Measurements from ENCODE around the gene UPK3BL1. TPM values are rescaled to one million over a fixed set of nuclear protein-coding genes. Genes with fewer than 3 reads are reported as not detected.

The UPK3BL1 gene
- total RNA-seq, 1 experiment from 2014 or later = 13.7 TPM

Other genes starting within 250 kb of the UPK3BL1 start
- gene PRKRIP1, start 246.4 kb downstream of the UPK3BL1 start, total RNA-seq (2022) = 34.2 and 35.2 TPM in 2 replicates
- 19.4 and 20.2 TPM in 2 replicates for gene ORAI2, start 209.2 kb downstream of the UPK3BL1 start, total RNA-seq (2022)
- gene ALKBH4, start 177.9 kb downstream of the UPK3BL1 start, total RNA-seq (2022) = 13.8 and 15.0 TPM in 2 replicates
- gene LRWD1, start 177.8 kb downstream of the UPK3BL1 start, total RNA-seq (2022) = 23.6 and 25.3 TPM in 2 replicates
- gene POLR2J, start 163.9 kb downstream of the UPK3BL1 start, total RNA-seq (2022) = 68.1 and 70.0 TPM in 2 replicates
- gene RASA4B, start 125.0 kb downstream of the UPK3BL1 start, total RNA-seq (2022) = 2.9 and 3.2 TPM in 2 replicates
- gene UPK3BL2, start 99.1 kb downstream of the UPK3BL1 start, total RNA-seq (2022) = 9.3 and 11.2 TPM in 2 replicates
- not detected in 2 replicates for gene SPDYE2, start 91.6 kb downstream of the UPK3BL1 start, total RNA-seq (2022)
- 34.4 and 37.4 TPM in 2 replicates for gene POLR2J3, start 70.2 kb downstream of the UPK3BL1 start, total RNA-seq (2022)
- gene RASA4, start 26.0 kb downstream of the UPK3BL1 start, total RNA-seq (2022) = 6.1 and 7.2 TPM in 2 replicates
- not detected in 2 replicates for gene SPDYE2B, start 7.5 kb upstream of the UPK3BL1 start, total RNA-seq (2022)
- 12.7 and 13.7 TPM in 2 replicates for gene POLR2J2, start 28.9 kb upstream of the UPK3BL1 start, total RNA-seq (2022)
- 10.6 and 12.8 TPM in 2 replicates for gene FAM185A, start 106.2 kb upstream of the UPK3BL1 start, total RNA-seq (2022)

Data from Caco-2 (cell line).